Keratinocyte (primary cell): ENCODE results near the gene ADGRG1. TPM values are rescaled to one million over a fixed set of nuclear protein-coding genes. Genes with fewer than 3 reads are reported as not detected.

ENCODE experiments used
- DNase-seq: peaks from one replicate; pipeline ENCODE4 v3.0.0-alpha.2; 2011; ENCODE audit warnings: low read depth, missing footprints, low spot score
- FAIRE-seq: peaks from 2 replicates; lab custom pipeline; 2011; peaks lifted over from hg19 to GRCh38; lab: Jason Lieb, UNC
- H2AFZ ChIP-seq: 2 replicates; pipeline ENCODE4 v1.6.0; 2012; ENCODE audit warnings: low read length, control low read depth, inconsistent platforms; ENCODE audit not compliant: control insufficient read depth
- H3K27ac ChIP-seq: 2 replicates; pipeline ENCODE4 v1.5.1; 2011; ENCODE audit warnings: low read length; ENCODE audit not compliant: control insufficient read depth, insufficient read depth
- H3K27me3 ChIP-seq: 3 replicates; pipeline ENCODE4 v1.6.0; 2011; ENCODE audit warnings: low read length; ENCODE audit not compliant: control insufficient read depth, insufficient read depth; ENCODE audit errors: extremely low read depth
- H3K36me3 ChIP-seq, 2 experiments: 2 replicates in 1 of 2; 3 replicates in 1 of 2; pipeline ENCODE4 v1.5.1; 2011; ENCODE audit warnings: low read length in 2 of 2, mild to moderate bottlenecking in 1 of 2; ENCODE audit not compliant: control insufficient read depth in 2 of 2, insufficient read depth in 2 of 2; ENCODE audit errors: extremely low read depth in 1 of 2
- H3K4me1 ChIP-seq: 3 replicates; pipeline ENCODE4 v1.5.1; 2011; ENCODE audit warnings: low read length; ENCODE audit not compliant: control insufficient read depth, insufficient read depth; ENCODE audit errors: extremely low read depth
- H3K4me2 ChIP-seq: 3 replicates; pipeline ENCODE4 v1.6.0; 2011; ENCODE audit warnings: low read depth, low read length; ENCODE audit not compliant: control insufficient read depth, insufficient read depth; ENCODE audit errors: extremely low read depth
- H3K4me3 ChIP-seq, 3 experiments: fragments of 200-600 bp in 1 of 3; sonication (generic) in 1 of 3; 2 replicates in 2 of 3; 3 replicates in 1 of 3; pipeline ENCODE4 v1.5.1; 2011 to 2016; ENCODE audit warnings: low read length in 3 of 3, mild to moderate bottlenecking in 3 of 3, control low read depth in 2 of 3, inconsistent platforms in 1 of 3, low read depth in 1 of 3, mixed read lengths in 1 of 3, mixed run types in 1 of 3, moderate library complexity in 1 of 3; ENCODE audit not compliant: control insufficient read depth in 2 of 3, insufficient read depth in 2 of 3; ENCODE audit errors: extremely low read depth in 1 of 3
- H3K79me2 ChIP-seq: 2 replicates; pipeline ENCODE4 v1.6.0; 2012; ENCODE audit warnings: low read length; ENCODE audit not compliant: control insufficient read depth, insufficient read depth
- H3K9ac ChIP-seq: 3 replicates; pipeline ENCODE4 v1.6.0; 2011; ENCODE audit warnings: low read length; ENCODE audit not compliant: control insufficient read depth, insufficient read depth; ENCODE audit errors: extremely low read depth
- H3K9me1 ChIP-seq: 3 replicates; pipeline ENCODE4 v1.6.0; 2011; ENCODE audit warnings: low read length; ENCODE audit not compliant: control insufficient read depth, insufficient read depth; ENCODE audit errors: extremely low read depth
- H3K9me3 ChIP-seq: 2 replicates; pipeline ENCODE4 v1.5.1; 2012; ENCODE audit warnings: low read depth, low read length; ENCODE audit not compliant: control insufficient read depth
- H4K20me1 ChIP-seq: 3 replicates; pipeline ENCODE4 v1.6.0; 2011; ENCODE audit warnings: low read length; ENCODE audit not compliant: control insufficient read depth, insufficient read depth; ENCODE audit errors: extremely low read depth
- CTCF ChIP-seq, 3 experiments: IDR thresholded peaks in 1 of 3; conservative IDR thresholded peaks in 1 of 3; optimal IDR thresholded peaks in 1 of 3; 2 replicates in 2 of 3; 3 replicates in 1 of 3; pipeline versions ENCODE3 to v1.5.1; 2011; ENCODE audit warnings: low read length in 3 of 3, mild to moderate bottlenecking in 3 of 3, moderate library complexity in 2 of 3, control low read depth in 1 of 3, inconsistent platforms in 1 of 3; ENCODE audit not compliant: insufficient read depth in 2 of 3; ENCODE audit errors: extremely low read depth in 1 of 3
- EZH2 ChIP-seq: IDR thresholded peaks from one replicate; pipeline ENCODE4 v1.6.1; 2012; ENCODE audit warnings: inconsistent platforms, mild to moderate bottlenecking, low read length, moderate library complexity
- dilution Hi-C: fragments of 300-500 bp; cut with MboI; formaldehyde crosslinking; loops from one replicate; pipeline ENCODE4 v1.7.0; 2020; ENCODE audit warnings: low sequenced_read_pairs; ENCODE audit not compliant: extremely low pct_ligation_motif_present
- polyA plus RNA-seq, 5 experiments: library from polyadenylated mRNA; depleted of rRNA in 3 of 5; stranded (reverse) in 3 of 5; stranded (forward) in 1 of 5; unstranded in 1 of 5; fragments of >200 nt; gene quantifications; 1 replicate in 1 of 5; 2 replicates in 3 of 5; 3 replicates in 1 of 5; pipeline versions ENCODE4 v1.2.1 to v1.2.3, GENCODE V29; 2011 to 2012; ENCODE audit warnings: missing spikeins in 2 of 5, low read depth in 1 of 5, low replicate concordance in 1 of 5

The ADGRG1 gene
- polyA plus RNA-seq, 1 donor (not counting 4 experiments of a cell fraction or from before 2014, with no cell fraction given): 28.4 TPM

GRCh38 chr16:57634171-57634570 lies 5.7 kb downstream of the ADGRG1 start:
- Histone ChIP-seq H3K4me2 (no peak overlapping the region), H3K9me1 (peaks cover 2% of the 10 kb centered on the region), H3K79me2 (peaks cover 28% of the 10 kb centered on the region), H4K20me1 (peaks cover 17% of the 10 kb centered on the region), H2AFZ (no peak overlapping the region), H3K36me3 (peaks cover 8% of the 10 kb centered on the region in 2 experiments), H3K27ac (no peak overlapping the region), H3K27me3 (no peaks in the 10 kb centered on the region), H3K4me1 (peaks cover 20% of the 10 kb centered on the region), H3K4me3 (no peak overlapping the region), H3K9ac (no peak overlapping the region), H3K9me3 (no peaks in the 10 kb centered on the region)
- no peak for FAIRE-seq
- dilution Hi-C loops: no loop called here
- DNase-seq: no peak
- no peak for TF ChIP-seq CTCF (optimal IDR thresholded peaks at IDR 0.05 in 1 of 3, IDR thresholded peaks at IDR 0.05 in 1 of 3, conservative IDR thresholded peaks at IDR 0.05 in 1 of 3; ENCODE audit: extremely low read depth in 1 of 3, insufficient read depth in 2 of 3, low read length in 3 of 3)
- TF ChIP-seq EZH2: no peak

GRCh38 chr16:57635266-57636097 lies 7.1 kb downstream of the ADGRG1 start:
- Histone ChIP-seq H3K9ac (no peak overlapping the region), H2AFZ (no peak overlapping the region), H3K4me2 (no peak overlapping the region), H3K4me3 (no peak overlapping the region), H3K9me3 (no peaks in the 10 kb centered on the region), H3K36me3 (peaks cover 16% of the 10 kb centered on the region in 2 experiments), H3K79me2 (peaks cover 19% of the 10 kb centered on the region), H3K27ac (no peak overlapping the region), H3K27me3 (no peaks in the 10 kb centered on the region), H3K4me1 (peaks cover 19% of the 10 kb centered on the region), H4K20me1 (peaks cover 17% of the 10 kb centered on the region), H3K9me1 (peaks cover 2% of the 10 kb centered on the region)
- no peak for TF ChIP-seq CTCF (optimal IDR thresholded peaks at IDR 0.05 in 1 of 3, IDR thresholded peaks at IDR 0.05 in 1 of 3, conservative IDR thresholded peaks at IDR 0.05 in 1 of 3; ENCODE audit: extremely low read depth in 1 of 3, insufficient read depth in 2 of 3, low read length in 3 of 3)
- no peak for TF ChIP-seq EZH2
- dilution Hi-C loops: no loop called here
- FAIRE-seq: no peak
- DNase-seq: no peak
